CD4-positive, alpha-beta T cell treated with Interferon gamma for 1 hour (primary cell): ENCODE data around the gene RELA.
"Not testable (repeated sequence)": the region's sequence is repeated elsewhere in the genome, so short reads cannot be mapped to it uniquely, and the experiment has no call there.

Source experiments
- DNase-seq: peaks from one replicate; pipeline ENCODE4 v3.0.0-alpha.2; 2020

RELA gene

DNA sequence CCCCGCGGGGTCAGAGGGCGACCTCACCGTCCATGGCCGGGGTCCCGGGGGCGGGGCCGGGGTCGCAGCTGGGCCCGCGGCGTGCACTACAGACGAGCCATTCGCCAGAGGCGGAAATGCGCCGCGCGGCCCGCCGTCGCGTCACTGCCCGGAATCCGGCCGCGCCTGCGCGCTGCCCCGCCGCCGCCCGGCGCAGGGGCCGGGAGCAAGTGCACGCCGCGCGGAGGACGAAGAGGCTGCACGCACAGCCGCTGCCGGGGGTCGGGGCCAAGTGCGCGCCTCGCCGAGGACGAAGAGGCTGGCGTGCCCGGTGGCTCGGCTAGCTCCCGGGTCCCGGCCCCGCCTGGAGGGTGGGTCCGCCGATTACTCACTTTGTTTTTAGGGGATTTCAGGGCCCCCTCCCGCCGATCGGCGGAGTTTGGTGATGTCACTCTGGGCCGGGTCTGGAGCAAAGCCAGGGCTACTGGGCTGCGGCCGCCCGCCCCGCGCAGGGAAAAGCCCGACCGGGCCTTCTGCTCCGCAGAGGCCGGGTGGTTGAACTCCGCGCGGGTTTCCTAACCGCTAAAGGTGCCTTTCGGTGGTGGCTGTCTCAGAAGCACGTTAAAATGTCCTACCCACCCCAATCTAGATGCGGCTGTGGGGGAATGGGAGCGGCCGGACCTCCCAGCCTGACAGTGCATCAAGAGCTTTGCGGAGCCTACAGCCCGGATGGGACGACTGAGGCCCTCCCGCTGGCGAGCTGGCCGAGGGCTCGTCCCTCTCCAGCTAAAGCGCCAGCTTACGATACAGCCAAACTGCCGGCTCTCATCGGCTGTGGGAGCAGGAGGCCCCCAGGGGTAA, at the start of gene RELA:
RELA (minus strand) TSS at position 118 of the 840 bp plus-strand sequence; CDS start at position 34, 84 bp downstream.
- DNase-seq = peak; percentile 93

- DNase-seq = peak; percentile 98
Observed at GRCh38 chr11:65711785-65712632, 49.3 kb upstream of the RELA start, which contains the start of gene KAT5. Gene KAT5, plus strand, starts transcription at chr11:65712252. Its CDS starts 16 bp downstream, at chr11:65712268.

GRCh38 chr11:65710421-65710820, 47.7 kb upstream of the RELA start:
- no peak for DNase-seq

- no peak for DNase-seq
Observed at GRCh38 chr11:65709661-65710060, 46.9 kb upstream of the RELA start.

DNA sequence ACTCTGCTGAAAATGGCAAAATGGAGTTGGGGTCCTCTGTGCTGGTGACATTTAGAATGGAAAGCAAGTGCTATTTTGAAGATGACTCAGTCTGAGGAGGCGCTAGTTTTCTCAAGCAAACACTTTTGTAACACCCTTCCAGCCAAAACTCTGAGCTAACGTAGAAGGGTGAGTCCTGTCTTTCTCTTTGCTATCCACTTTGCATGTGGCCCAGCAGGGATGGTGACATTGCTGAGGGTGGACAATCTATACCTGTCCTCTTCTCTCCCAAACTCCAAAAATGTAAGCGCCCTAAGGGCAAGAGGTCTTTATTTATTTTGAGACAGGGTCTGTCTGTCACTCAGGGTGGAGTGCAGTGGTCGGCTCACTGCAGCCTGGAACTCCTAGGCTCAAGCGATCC, 45.7 kb upstream of the RELA start:
- DNase-seq = no peak

DNA sequence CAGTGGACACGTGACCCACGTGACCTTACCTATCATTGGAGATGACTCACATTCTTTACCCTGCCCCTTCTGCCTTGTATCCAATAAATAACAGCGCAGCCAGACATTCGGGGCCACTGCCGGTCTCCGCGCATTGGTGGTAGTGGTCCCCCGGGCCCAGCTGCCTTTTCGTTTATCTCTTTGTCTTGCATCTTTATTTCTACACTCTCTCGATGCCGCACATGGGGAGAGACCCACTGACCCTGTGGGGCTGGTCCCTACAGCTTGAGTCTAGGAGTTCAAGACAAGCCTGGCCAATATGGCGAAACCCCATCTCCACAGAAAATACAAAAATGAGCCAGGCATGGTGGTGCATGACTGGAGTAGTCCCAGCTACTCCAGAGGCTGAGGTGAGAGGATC, 44.3 kb upstream of the RELA start:
- DNase-seq = not testable (repeated sequence)

- DNase-seq = peak; percentile 83
Observed at GRCh38 chr11:65706303-65706763, 43.6 kb upstream of the RELA start.

- no peak for DNase-seq
Observed at GRCh38 chr11:65703846-65704245, 41.1 kb upstream of the RELA start.

DNA sequence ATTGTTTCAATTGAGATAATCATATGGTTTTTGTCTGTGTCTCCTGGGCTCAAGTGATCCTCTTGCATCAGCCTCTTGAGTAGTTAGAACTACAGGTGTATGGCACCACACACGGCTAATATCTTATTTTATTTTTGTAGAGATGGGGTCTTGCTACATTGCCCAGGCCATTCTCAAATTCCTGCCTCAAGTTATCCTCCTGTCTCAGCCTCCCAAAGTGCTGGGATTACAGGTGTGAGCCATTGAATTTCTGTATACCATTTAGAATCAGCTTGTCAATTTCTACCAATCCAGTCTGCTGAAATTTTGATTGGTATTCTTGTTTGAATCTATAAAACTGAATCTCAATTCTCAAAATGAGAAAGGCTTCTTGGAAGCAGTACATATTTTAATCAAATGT, 39.0 kb upstream of the RELA start:
- DNase-seq = no peak

DNA sequence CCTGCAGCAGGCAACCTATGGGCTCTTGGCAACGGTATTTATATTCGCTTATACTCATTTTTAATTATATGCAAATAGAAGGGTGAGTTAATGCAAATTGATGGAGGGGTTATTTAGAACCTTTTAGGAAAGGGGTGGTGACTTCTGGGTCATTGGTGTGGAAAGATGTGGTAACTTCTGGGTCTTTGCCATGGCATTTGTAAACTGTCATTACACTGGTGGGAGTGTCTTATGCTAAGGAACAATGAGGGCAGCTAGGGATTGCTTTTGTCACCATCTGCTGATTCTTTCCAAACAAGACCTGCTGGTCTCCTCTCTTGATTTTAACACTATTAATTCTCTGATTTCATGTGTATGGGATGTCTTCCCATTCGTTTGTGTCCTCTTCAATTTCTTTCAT, 37.7 kb upstream of the RELA start:
- DNase-seq = no peak

- no peak for DNase-seq
Observed at GRCh38 chr11:65699306-65699705, 36.6 kb upstream of the RELA start.

DNA sequence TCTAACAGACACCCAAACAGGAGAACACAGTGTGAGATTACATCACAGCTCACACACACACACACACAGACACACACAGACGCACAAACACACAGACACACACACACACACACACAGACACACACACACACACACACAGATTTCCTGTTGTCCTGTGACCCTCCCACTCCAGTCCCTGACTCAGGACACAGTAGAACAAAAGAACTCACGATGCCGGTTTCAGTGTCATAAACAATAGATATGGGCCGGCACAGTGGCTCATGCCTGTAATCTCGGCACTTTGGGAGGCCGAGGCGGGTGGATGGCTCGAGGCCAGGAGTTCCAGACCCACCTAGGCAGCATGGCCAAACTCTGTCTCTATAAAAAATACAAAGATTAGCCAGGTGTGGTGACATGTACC, 35.5 kb upstream of the RELA start:
- DNase-seq = no peak

DNA sequence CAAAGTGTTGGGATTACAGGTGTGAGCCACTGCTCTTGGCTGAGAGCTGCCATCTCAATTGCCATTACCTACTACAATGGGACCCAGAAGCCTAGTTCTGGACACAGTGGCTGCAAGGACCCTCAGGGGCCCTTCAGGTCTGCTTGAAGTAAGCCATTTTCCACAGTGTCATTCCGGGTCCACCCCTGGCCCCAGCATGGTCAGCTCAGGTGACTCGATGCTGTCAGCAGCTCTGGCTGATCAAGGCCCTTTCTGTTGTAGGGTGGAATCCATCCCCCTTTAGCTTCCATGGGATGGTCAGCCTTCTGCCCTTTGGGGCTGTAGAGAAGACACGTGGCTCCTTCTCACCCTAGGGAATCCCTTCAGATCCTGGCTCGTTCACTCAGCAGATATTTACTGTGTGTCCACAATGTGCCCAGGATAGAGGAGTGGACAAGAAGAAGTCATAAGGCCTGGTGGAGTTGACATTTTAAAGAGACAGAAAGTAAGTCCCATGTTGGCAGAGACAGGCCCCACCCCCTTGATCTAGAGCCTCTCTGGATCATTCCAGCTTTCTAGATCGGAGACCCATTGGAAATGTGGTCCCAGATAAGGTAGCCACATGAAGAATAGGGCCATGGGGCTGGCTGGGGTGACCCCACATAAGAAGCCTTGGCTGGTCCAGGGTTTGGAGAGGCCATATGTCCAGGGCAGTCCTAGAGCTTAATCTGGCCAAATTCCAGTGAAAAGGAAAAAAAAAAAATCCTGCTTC, 34.3 kb upstream of the RELA start:
- no peak for DNase-seq

- DNase-seq = no peak
Observed at GRCh38 chr11:65695459-65696241, 32.9 kb upstream of the RELA start.

DNA sequence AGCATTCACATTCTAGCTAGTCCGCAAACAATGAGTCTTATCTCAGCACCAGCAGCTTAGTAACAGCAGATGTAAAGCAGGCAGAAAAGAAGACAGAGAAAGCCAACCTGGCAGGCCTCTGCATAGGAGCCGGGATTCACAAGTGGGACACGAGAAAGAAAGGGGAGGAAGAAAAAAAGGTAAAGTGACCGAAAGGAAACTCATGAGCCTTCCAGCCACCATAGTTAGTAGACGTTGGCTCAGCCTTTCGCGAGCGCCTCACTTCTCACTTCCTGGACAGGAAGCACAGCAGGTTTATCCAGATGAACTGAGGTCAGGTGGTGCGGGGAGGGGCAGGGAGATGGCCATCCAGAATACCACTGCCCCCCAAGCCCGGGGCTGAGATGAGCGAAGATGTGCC, 29.7 kb upstream of the RELA start:
- DNase-seq = no peak

DNA sequence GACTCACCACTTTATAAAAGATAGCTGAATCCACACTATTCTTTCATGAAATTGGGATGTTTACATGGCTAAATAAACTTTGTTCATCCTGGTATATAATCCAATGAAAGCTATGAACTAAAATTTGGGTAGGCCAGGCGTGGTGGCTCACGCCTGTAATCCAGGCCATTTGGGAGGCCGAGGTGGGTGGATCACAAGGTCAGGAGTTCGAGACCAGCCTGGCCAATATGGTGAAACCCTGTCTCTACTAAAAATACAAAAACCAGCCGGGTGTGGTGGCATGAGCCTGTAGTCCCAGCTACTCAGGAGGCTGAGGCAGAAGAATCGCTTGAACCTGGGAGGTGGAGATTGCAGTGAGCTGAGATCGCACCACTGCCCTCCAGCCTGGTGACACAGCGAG, 29.1 kb upstream of the RELA start:
- not testable (repeated sequence) for DNase-seq

DNA sequence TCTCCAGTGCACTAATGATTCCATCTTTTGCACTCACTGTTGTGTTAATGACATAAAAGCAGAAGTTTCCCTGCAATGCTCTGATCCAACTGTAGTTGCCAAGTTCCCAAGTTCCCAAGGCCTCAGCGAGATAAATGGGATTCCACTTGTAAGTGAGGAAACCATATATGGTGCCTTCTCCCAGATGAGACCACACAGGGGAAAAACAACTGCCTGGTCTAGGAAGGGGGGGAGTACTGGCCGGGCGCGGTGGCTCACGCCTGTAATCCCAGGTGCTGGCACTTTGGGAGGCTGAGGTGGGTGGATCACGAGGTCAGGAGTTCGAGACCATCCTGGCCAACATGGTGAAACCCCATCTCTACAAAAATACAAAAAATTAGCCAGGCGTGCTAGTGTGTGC, 23.3 kb upstream of the RELA start:
- DNase-seq = no peak

- DNase-seq = not testable (repeated sequence)
Observed at GRCh38 chr11:65683480-65683879, 20.8 kb upstream of the RELA start.

DNA sequence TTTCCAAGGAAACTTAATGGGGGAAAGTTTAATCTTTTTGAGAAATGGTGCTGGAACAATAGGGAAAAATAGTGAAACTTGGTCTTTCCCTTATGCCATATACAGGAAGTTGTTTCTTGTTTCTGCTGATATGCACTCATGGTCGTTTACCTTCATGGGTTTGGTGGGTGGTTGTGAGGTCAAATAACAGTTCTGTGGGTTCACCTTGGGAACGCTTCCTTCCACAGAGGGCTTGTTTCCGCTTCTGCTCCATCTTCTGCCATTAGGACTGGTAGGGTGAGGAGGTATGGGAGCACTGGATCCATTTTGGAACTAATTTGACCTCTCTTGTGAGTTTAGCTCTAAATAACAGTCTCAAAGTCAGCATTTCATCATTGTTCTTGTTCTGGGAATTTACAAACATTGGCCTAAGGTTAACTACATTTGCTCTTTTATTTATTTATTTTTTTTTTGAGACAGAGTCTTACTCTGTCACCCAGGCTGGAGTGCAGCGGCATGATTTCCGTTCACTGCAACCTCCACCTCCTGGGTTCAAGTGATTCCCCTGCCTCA, 17.6 kb upstream of the RELA start:
- DNase-seq = no peak

- no peak for DNase-seq
Observed at GRCh38 chr11:65672982-65673381, 10.3 kb upstream of the RELA start.

- no peak for DNase-seq
Observed at GRCh38 chr11:65672180-65672860, 9.6 kb upstream of the RELA start.
